Mesodermal cell (in vitro differentiated cells): Measurements from ENCODE around the gene LPAR1.

ENCODE experiments used
- H3K27ac ChIP-seq: 2 replicates; pipeline ENCODE4 v1.7.0; 2013; ENCODE audit warnings: mild to moderate bottlenecking, low read depth, low read length, moderate library complexity; ENCODE audit not compliant: severe bottlenecking
- H3K36me3 ChIP-seq: 2 replicates; pipeline ENCODE4 v1.7.1; 2013; ENCODE audit warnings: mild to moderate bottlenecking, low read length, moderate library complexity; ENCODE audit not compliant: control insufficient read depth, insufficient read depth
- H3K4me1 ChIP-seq: one replicate; pipeline ENCODE4 v1.7.1; 2013; ENCODE audit warnings: mild to moderate bottlenecking, low read length; ENCODE audit not compliant: insufficient read depth, control insufficient read depth, poor library complexity, severe bottlenecking
- H3K4me3 ChIP-seq: 2 replicates; pipeline ENCODE4 v1.7.0; 2013; ENCODE audit warnings: low read length, control low read depth, mild to moderate bottlenecking; ENCODE audit not compliant: insufficient read depth, poor library complexity, severe bottlenecking; ENCODE audit errors: extremely low read depth
- H3K9me3 ChIP-seq: 2 replicates; pipeline ENCODE4 v1.7.1; 2013; ENCODE audit warnings: mild to moderate bottlenecking, low read length, moderate library complexity; ENCODE audit not compliant: control insufficient read depth
- WGBS, 2 experiments: methylation state at CpG; one replicate each; pipeline ENCODE4 v1.1.5; 2013; ENCODE audit warnings: missing lambda C conversion rate in 2 of 2; ENCODE audit not compliant: insufficient coverage in 2 of 2; 5-methylcytosine and 5-hydroxymethylcytosine counted together

Gene LPAR1

DNA sequence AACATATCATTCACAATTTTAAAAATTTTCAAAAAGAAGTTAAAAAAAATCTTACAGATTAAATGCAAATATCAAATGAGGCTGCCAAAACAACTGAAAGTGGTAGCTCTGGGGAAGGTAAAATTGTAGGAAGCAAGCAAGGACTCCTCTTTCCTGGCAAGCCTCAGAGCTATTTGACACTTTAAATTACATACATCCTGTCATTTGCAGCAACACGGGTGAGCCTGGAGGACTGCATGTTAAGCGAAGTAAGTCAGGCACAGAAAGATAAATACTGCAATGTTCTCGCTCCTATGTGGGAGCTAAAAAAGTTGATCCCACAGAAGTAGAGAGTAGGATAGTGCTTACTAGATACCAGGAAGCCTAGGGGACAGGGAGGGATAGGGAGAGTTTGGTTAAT, 58.0 kb downstream of the LPAR1 start:
- Histone ChIP-seq H3K36me3 (no peaks in the 10 kb centered on the region), H3K4me1 (peaks cover 17% of the 10 kb centered on the region), H3K9me3 (no peaks in the 10 kb centered on the region), H3K27ac (peak overlapping the region; percentile 37), H3K4me3 (no peak overlapping the region)
- 55 to 58% methylated on average over 3 of the region's 3 CpGs for WGBS, 2 experiments

DNA sequence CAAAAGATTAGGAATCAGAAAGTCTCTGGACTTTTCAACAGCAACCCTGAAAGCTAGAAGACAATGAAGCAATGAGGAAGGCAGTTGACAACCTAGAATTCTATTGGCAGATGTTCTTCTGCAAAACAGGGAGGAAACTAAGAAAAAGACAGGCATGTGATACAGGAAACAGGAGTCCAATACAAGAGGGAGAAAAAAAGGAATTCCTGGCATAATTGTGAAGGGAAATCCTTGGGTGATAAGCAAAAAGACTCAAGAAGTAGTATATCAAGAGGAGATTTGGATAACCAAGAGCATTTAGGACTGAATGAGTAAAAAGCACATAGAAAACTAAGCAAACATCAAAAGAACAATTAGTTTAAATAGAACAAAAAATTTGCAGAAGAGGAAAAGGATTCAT, 58.6 kb downstream of the LPAR1 start:
- no peak overlapping the region for H3K4me3 ChIP-seq
- no peaks in the 10 kb centered on the region for H3K9me3 ChIP-seq
- no peaks in the 10 kb centered on the region for H3K36me3 ChIP-seq
- H3K27ac ChIP-seq: peak overlapping the region; percentile 38
- H3K4me1 ChIP-seq: peaks cover 17% of the 10 kb centered on the region

DNA sequence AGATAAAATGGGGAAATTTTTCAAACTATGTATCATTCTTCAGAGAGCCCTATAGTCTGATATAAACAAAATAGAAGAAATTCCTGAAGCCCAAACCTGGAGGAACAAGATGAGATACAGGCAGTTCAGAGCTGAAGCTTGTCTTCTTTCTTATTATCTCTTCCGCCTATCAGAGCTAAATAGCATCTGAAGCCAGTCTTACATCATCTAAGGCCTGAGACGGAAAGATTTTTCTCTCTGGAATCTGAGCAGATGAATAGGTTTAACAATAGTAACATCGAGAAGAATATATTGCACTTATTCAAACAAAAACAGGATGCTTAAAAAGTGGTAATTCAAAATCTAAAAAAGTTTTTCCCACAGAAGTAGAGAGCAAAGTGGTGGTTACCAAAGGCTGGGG, 59.8 kb downstream of the LPAR1 start:
- H3K4me3 ChIP-seq: no peak overlapping the region
- H3K36me3 ChIP-seq: no peaks in the 10 kb centered on the region
- WGBS, 2 experiments: no CpG with 5 or more reads among the region's 3 CpGs
- peaks cover 17% of the 10 kb centered on the region for H3K4me1 ChIP-seq
- H3K9me3 ChIP-seq: no peaks in the 10 kb centered on the region
- peak overlapping the region; percentile 19 for H3K27ac ChIP-seq

DNA sequence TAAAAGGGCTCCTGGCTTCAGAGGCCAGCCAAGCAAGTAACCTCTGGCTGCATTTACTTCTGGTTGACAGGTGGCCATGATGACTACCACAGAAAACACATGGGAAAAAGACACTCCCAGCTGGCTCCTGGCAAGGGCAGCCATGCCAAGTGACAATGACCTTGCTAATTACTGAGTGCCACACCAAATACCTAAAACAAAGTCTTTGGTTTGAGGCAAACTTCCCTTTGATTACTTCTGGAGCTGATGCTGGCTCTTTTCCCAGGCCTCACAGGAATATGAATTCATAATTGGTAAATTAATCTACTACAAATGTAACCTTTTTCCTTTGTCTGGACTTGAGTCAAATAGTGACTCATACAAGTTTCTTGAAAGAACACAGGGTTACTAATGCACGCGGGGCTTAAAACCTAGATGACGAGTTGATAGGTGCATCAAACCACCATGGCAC, 61.0 kb downstream of the LPAR1 start:
- H3K36me3 ChIP-seq: no peaks in the 10 kb centered on the region
- H3K4me3 ChIP-seq: no peak overlapping the region
- 60% methylated on average over 2 of the region's 3 CpGs; no CpG with 5 or more reads in 1 of the 2 experiments for WGBS, 2 experiments
- H3K4me1 ChIP-seq: peaks cover 17% of the 10 kb centered on the region
- no peaks in the 10 kb centered on the region for H3K9me3 ChIP-seq
- H3K27ac ChIP-seq: no peak overlapping the region

DNA sequence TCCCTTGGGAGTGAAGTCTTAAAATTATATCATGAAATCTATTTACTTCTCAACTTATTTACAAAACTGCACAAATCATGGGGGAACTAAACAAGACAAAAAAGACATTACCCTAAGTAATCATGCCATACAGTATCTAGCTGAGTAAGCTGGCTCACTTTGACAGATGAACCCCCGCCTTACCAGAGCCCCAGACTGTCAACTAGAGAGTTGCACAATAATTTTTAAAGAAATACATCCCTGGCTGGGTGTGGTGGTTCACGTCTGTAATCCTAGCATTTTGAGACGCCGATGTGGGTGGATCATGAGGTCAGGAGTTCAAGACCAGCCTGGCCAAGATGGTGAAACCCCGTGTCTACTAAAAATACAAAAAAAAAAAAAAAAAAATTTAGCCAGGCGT, 62.3 kb downstream of the LPAR1 start:
- H3K4me3 ChIP-seq: no peak overlapping the region
- peaks cover 17% of the 10 kb centered on the region for H3K4me1 ChIP-seq
- WGBS, 2 experiments: 83 to 100% methylated on average over 1 of the region's 6 CpGs
- no peak overlapping the region for H3K27ac ChIP-seq
- no peaks in the 10 kb centered on the region for H3K36me3 ChIP-seq
- no peaks in the 10 kb centered on the region for H3K9me3 ChIP-seq

DNA sequence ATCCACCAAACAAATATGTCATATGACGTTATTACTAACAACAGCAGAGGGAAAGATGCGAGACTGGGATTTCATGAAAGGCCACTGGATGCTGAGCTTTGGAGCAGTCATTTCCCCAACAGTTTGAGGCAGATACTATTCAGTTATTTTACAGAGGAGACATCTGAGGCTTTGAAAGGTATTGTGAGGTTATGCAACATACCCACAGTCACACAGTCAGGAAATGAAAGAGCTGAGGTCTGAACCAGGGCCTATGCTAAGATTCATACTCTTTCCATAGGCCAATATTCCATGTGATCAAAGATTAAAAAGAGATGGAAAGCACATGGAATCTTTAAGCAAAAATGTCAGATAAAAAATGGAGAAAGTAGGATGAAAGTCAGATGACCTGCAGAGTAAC, 63.0 kb downstream of the LPAR1 start:
- H3K9me3 ChIP-seq: no peaks in the 10 kb centered on the region
- 83 to 100% methylated on average over 1 of the region's 2 CpGs for WGBS, 2 experiments
- H3K4me3 ChIP-seq: no peak overlapping the region
- peaks cover 17% of the 10 kb centered on the region for H3K4me1 ChIP-seq
- H3K36me3 ChIP-seq: no peaks in the 10 kb centered on the region
- no peak overlapping the region for H3K27ac ChIP-seq

DNA sequence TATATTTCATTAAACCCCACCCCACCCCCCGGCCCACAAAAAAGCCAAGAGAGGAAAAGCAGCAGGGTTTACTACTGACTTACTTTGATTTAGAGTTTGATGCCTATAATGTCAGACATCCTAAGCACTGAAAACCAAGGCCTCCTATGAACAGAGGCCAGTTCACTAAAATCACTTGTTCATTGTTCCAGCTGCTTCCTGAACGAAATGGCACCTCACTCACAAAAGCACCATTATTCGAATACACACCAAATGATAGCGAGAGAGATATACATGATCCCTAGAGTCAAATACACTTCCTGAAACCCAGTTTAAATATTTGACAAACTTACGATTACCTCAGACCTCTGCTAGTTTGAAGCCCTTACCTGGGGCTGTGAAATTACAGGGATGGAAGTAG, 66.6 kb downstream of the LPAR1 start:
- peaks cover 10% of the 10 kb centered on the region for H3K4me1 ChIP-seq
- no peak overlapping the region for H3K27ac ChIP-seq
- no peaks in the 10 kb centered on the region for H3K9me3 ChIP-seq
- no peak overlapping the region for H3K4me3 ChIP-seq
- no peaks in the 10 kb centered on the region for H3K36me3 ChIP-seq
- WGBS, 2 experiments: 93 to 95% methylated on average over 3 of the region's 5 CpGs

DNA sequence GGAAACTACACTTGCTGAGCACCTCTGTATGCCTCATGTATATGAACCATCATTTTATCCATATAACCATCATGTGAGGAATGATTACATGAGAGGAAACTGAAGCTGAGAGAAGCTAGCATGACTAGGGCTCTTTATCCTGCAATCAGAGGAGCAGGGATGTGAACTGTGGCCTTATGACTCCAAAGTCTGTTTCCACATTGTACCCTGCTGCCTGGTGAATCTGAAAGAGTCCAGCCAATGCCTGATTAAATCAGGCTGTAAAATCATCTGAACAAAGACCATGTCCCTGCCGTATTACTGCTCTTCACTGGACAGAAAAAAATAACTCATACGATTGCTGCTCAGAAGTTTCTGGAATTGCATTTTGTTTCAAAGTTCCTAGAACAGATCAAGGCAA, 67.0 kb downstream of the LPAR1 start:
- Histone ChIP-seq H3K27ac (no peak overlapping the region), H3K9me3 (no peaks in the 10 kb centered on the region), H3K4me3 (no peak overlapping the region), H3K36me3 (no peaks in the 10 kb centered on the region), H3K4me1 (peaks cover 11% of the 10 kb centered on the region)
- 79 to 90% methylated on average over 2 of the region's 2 CpGs for WGBS, 2 experiments

DNA sequence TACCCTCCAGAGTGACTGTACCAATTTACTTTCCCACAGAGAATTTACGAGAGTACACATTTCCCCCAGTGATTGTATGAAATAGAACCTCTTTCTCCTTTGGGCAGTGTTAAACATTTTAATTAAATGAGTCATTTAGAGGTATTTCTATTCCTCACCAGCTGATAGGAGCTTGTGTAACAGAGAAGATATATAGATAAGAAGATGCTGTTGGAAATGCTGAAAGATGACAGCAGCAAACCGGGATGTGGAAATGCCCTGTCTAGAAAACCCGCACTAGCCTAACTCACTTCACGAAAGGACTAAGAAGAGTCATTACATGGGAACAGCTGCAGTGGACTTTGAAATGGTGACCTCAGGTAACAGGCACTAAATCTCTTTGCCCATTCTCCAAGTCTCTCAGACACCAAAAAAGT, 68.3 kb downstream of the LPAR1 start:
- Histone ChIP-seq H3K9me3 (no peaks in the 10 kb centered on the region), H3K27ac (no peak overlapping the region), H3K4me3 (no peak overlapping the region), H3K4me1 (peaks cover 11% of the 10 kb centered on the region), H3K36me3 (no peaks in the 10 kb centered on the region)
- no CpG with 5 or more reads among the region's 4 CpGs for WGBS, 2 experiments

DNA sequence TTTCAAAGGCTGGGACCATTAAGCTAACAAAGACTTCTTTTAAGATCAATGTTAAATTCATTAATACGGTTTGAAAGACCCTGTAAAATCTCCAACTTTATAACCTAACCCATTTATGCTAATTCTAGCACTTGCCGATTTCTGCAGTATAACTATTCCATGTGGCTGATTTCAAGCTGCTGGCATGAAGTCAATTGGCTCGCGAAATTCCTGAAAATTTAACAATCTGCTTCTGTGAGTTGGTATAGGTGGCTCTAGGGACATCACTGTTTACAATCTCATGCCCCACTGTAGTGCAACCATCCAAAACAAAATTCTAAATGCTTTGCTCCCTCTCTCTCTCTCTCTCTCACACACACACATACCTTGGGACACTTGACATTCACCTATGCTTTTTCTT, 70.2 kb downstream of the LPAR1 start:
- no peaks in the 10 kb centered on the region for H3K36me3 ChIP-seq
- H3K27ac ChIP-seq: no peak overlapping the region
- WGBS, 2 experiments: 90 to 100% methylated on average over 1 to 2 of the region's 4 CpGs
- H3K4me3 ChIP-seq: no peak overlapping the region
- no peaks in the 10 kb centered on the region for H3K9me3 ChIP-seq
- H3K4me1 ChIP-seq: peaks cover 11% of the 10 kb centered on the region

DNA sequence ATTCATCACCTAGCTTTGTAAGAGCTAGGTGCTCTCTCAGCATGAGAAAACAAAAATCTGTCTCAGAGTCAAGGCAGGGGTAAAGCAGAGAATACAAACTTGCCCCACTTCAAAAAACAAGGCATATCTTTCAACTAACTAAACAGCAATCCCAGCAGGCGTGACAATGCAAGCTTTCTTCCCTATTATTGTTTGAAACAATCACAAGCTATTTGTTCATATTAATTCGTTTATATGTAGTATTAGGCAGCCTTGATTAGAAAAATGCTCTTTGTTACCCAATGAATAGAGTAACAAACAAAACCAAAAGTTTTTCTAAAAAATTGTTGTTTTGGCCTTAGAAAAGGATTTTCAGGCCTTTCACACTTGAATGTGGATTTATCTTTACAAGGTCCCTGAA, 71.1 kb downstream of the LPAR1 start:
- Histone ChIP-seq H3K9me3 (no peaks in the 10 kb centered on the region), H3K36me3 (no peaks in the 10 kb centered on the region), H3K4me1 (peaks cover 11% of the 10 kb centered on the region), H3K27ac (no peak overlapping the region), H3K4me3 (no peak overlapping the region)
- WGBS, 2 experiments: no CpG with 5 or more reads among the region's 2 CpGs

DNA sequence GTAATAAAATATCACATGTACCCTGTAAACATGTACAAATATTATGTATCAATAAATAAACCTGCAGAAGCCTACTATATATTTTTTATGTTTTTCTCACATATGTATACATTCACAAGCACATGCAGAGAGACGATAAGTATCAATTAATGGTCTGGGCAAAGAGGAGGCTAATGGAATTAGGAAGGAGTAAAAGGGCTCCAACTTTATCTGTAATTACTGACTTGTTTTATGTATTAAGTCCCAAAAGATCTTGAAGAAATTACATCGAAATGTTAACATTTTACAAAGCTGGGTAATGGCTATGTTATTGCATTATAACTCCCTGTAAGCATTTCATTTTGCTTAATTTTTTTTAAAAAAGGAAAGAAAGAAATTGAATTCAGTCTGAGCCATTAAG, 78.0 kb downstream of the LPAR1 start:
- Histone ChIP-seq H3K9me3 (peaks cover 14% of the 10 kb centered on the region), H3K4me1 (no peaks in the 10 kb centered on the region), H3K36me3 (no peaks in the 10 kb centered on the region), H3K4me3 (no peak overlapping the region), H3K27ac (no peak overlapping the region)
- no CpG with 5 or more reads among the region's 2 CpGs for WGBS, 2 experiments
